HEK293 (cell line): ENCODE measurements around the gene CRMP1.
A peak's percentile ranks its signal among the peaks of the same experiment; 100 is the strongest.

Source experiments
- CTCF ChIA-PET: fragments of 350-600 bp; formaldehyde crosslinking; extraction: SDS; loops from one replicate; lab custom pipeline; 2021; ENCODE audit warnings: antibody characterized with exemption; lab: Yijun Ruan, JAX
- POLR2A ChIA-PET: fragments of 300-600 bp; formaldehyde crosslinking; extraction: SDS; loops from one replicate; lab custom pipeline; 2020; ENCODE audit warnings: antibody characterized with exemption, inconsistent platforms; lab: Yijun Ruan, JAX
- H3K27ac ChIP-seq: fragments of 200-500 bp; sonication (Bioruptor generic); 2 replicates; pipeline ENCODE4 v1.5.1; 2014; ENCODE audit warnings: low read depth, low read length, control low read depth, inconsistent platforms; ENCODE audit errors: extremely low read depth
- H3K36me3 ChIP-seq, 2 experiments: fragments of 200-500 bp in 1 of 2; sonication (Bioruptor generic) in 1 of 2; 1 replicate in 1 of 2; 2 replicates in 1 of 2; pipeline ENCODE4 v1.5.1; 2014 to 2017; ENCODE audit warnings: inconsistent platforms in 2 of 2, low read length in 2 of 2; ENCODE audit not compliant: control insufficient read depth in 2 of 2, insufficient read depth in 1 of 2
- H3K4me1 ChIP-seq: fragments of 200-500 bp; sonication (Bioruptor generic); 2 replicates; pipeline ENCODE4 v1.5.1; 2014; ENCODE audit warnings: mild to moderate bottlenecking, low read length, inconsistent platforms; ENCODE audit not compliant: control insufficient read depth, insufficient read depth
- H3K4me3 ChIP-seq: 2 replicates; pipeline ENCODE4 v1.5.1; 2011; ENCODE audit warnings: low read depth, mild to moderate bottlenecking, control low read depth, low read length, moderate library complexity
- H3K9me3 ChIP-seq: fragments of 200-500 bp; sonication (Bioruptor generic); 2 replicates; pipeline ENCODE4 v1.5.1; 2014; ENCODE audit warnings: low read depth, low read length, inconsistent platforms; ENCODE audit not compliant: control insufficient read depth, insufficient read depth
- ATF2 ChIP-seq: fragments of 450-650 bp; formaldehyde crosslinking; IDR thresholded peaks from 2 replicates; pipeline ENCODE4 v1.5.1; 2016; ENCODE audit warnings: missing biosample characterization, missing genetic modification characterization, low read depth
- BCL11B ChIP-seq: fragments of 450-650 bp; formaldehyde crosslinking; IDR thresholded peaks from 2 replicates; pipeline ENCODE4 v1.5.1; 2016; ENCODE audit warnings: low read depth, missing biosample characterization, missing genetic modification characterization
- GLIS1 ChIP-seq: fragments of 450-650 bp; formaldehyde crosslinking; IDR thresholded peaks from 2 replicates; pipeline ENCODE4 v1.5.1; 2016; ENCODE audit warnings: missing biosample characterization, missing genetic modification characterization
- HOXC10 ChIP-seq: sonication (generic); formaldehyde crosslinking; IDR thresholded peaks from 2 replicates; pipeline ENCODE4 v1.8.1; 2023; ENCODE audit warnings: mild to moderate bottlenecking, missing genetic modification reagents
- KLF17 ChIP-seq: fragments of 450-650 bp; formaldehyde crosslinking; IDR thresholded peaks from 2 replicates; pipeline ENCODE4 v1.5.1; 2016; ENCODE audit warnings: missing biosample characterization, missing genetic modification characterization
- PATZ1 ChIP-seq: fragments of 450-650 bp; formaldehyde crosslinking; IDR thresholded peaks from 2 replicates; pipeline ENCODE4 v1.5.1; 2016; ENCODE audit warnings: missing biosample characterization, missing genetic modification characterization
- SP2 ChIP-seq: fragments of 450-650 bp; formaldehyde crosslinking; IDR thresholded peaks from 2 replicates; pipeline ENCODE4 v1.5.1; 2016; ENCODE audit warnings: missing biosample characterization, missing genetic modification characterization
- TCF7L2 ChIP-seq: IDR thresholded peaks from 2 replicates; pipeline ENCODE4 v1.6.1; 2011; ENCODE audit warnings: low read depth, mild to moderate bottlenecking, inconsistent platforms, low read length, moderate library complexity, borderline replicate concordance
- ZBTB44 ChIP-seq: fragments of 450-650 bp; IDR thresholded peaks from 2 replicates; pipeline ENCODE4 v1.5.1; 2018; ENCODE audit warnings: missing biosample characterization, mild to moderate bottlenecking, missing genetic modification characterization
- ZFP3 ChIP-seq: fragments of 450-650 bp; formaldehyde crosslinking; IDR thresholded peaks from 2 replicates; pipeline ENCODE4 v1.5.1; 2016; ENCODE audit warnings: low read depth, missing biosample characterization, missing genetic modification characterization
- ZNF174 ChIP-seq: fragments of 450-650 bp; formaldehyde crosslinking; IDR thresholded peaks from 2 replicates; pipeline ENCODE4 v1.5.0; 2017; ENCODE audit warnings: missing biosample characterization, mild to moderate bottlenecking, missing genetic modification characterization
- ZNF19 ChIP-seq: fragments of 450-650 bp; formaldehyde crosslinking; IDR thresholded peaks from 2 replicates; pipeline ENCODE4; 2016; ENCODE audit warnings: missing biosample characterization, missing genetic modification characterization, low read depth
- ZNF211 ChIP-seq: fragments of 450-650 bp; formaldehyde crosslinking; IDR thresholded peaks from 2 replicates; pipeline ENCODE4 v1.5.1; 2016; ENCODE audit warnings: low read depth, missing biosample characterization, missing genetic modification characterization
- ZNF26 ChIP-seq: fragments of 450-650 bp; formaldehyde crosslinking; IDR thresholded peaks from 2 replicates; pipeline ENCODE4 v1.5.1; 2016; ENCODE audit warnings: missing biosample characterization, missing genetic modification characterization
- ZNF280C ChIP-seq: fragments of 450-650 bp; formaldehyde crosslinking; IDR thresholded peaks from 2 replicates; pipeline ENCODE4 v1.5.1; 2016; ENCODE audit warnings: missing biosample characterization, missing genetic modification characterization
- ZNF311 ChIP-seq: fragments of 450-650 bp; formaldehyde crosslinking; IDR thresholded peaks from 2 replicates; pipeline ENCODE4 v1.5.1; 2017; ENCODE audit warnings: missing biosample characterization, missing genetic modification characterization, borderline replicate concordance
- ZNF335 ChIP-seq: fragments of 450-650 bp; formaldehyde crosslinking; conservative IDR thresholded peaks from 2 replicates; pipeline ENCODE4 v1.5.1; 2016; ENCODE audit warnings: missing biosample characterization, missing genetic modification characterization
- ZNF48 ChIP-seq: fragments of 450-650 bp; formaldehyde crosslinking; IDR thresholded peaks from 2 replicates; pipeline ENCODE4 v1.5.1; 2016; ENCODE audit warnings: missing biosample characterization, missing genetic modification characterization
- ZNF513 ChIP-seq: fragments of 450-650 bp; IDR thresholded peaks from 2 replicates; pipeline ENCODE4 v1.5.1; 2018; ENCODE audit warnings: missing biosample characterization, missing genetic modification characterization
- ZNF530 ChIP-seq: fragments of 450-650 bp; formaldehyde crosslinking; IDR thresholded peaks from 2 replicates; pipeline ENCODE4 v1.5.1; 2016; ENCODE audit warnings: low read depth, missing biosample characterization, missing genetic modification characterization
- ZNF621 ChIP-seq: fragments of 450-650 bp; formaldehyde crosslinking; IDR thresholded peaks from 2 replicates; pipeline ENCODE4 v1.5.1; 2017; ENCODE audit warnings: missing biosample characterization, missing genetic modification characterization
- ZNF670 ChIP-seq: fragments of 450-650 bp; formaldehyde crosslinking; IDR thresholded peaks from 2 replicates; pipeline ENCODE4 v1.5.1; 2016; ENCODE audit warnings: missing biosample characterization, missing genetic modification characterization, low read depth
- ZNF677 ChIP-seq: fragments of 450-650 bp; IDR thresholded peaks from 2 replicates; pipeline ENCODE4 v1.5.0; 2018; ENCODE audit warnings: missing biosample characterization, mild to moderate bottlenecking, missing genetic modification characterization, moderate library complexity
- ZNF777 ChIP-seq: fragments of 450-650 bp; formaldehyde crosslinking; IDR thresholded peaks from 2 replicates; pipeline ENCODE4 v1.5.1; 2017; ENCODE audit warnings: missing biosample characterization, missing genetic modification characterization, borderline replicate concordance

Gene CRMP1

GRCh38 chr4:5891563-5892322 lies 1.1 kb downstream of the CRMP1 start (continued):
- TF ChIP-seq KLF17: no peak
- TF ChIP-seq ZNF777: no peak
- TF ChIP-seq ZNF211 (tag by site-specific recombination): no peak
- TF ChIP-seq ATF2 (tag by site-specific recombination): no peak
- no peak for TF ChIP-seq ZNF530 (tag by site-specific recombination)
- TF ChIP-seq ZNF280C (tag by site-specific recombination): no peak
- no peak for TF ChIP-seq ZNF26 (tag by site-specific recombination)
- no peak for TF ChIP-seq ZNF621

GRCh38 chr4:5890063-5890727 lies 2.7 kb downstream of the CRMP1 start:
- ChIA-PET POLR2A (no interaction called here), CTCF (no interaction called here)
- Histone ChIP-seq H3K4me1 (no peaks in the 10 kb centered on the region), H3K36me3 (no peaks in the 10 kb centered on the region), H3K27ac (no peak overlapping the region), H3K9me3 (no peaks in the 10 kb centered on the region), H3K4me3 (no peak overlapping the region)
- TF ChIP-seq ZFP3 (no peak), ZBTB44 (tag by site-specific recombination) (no peak), ZNF513 (tag by site-specific recombination) (no peak), PATZ1 (tag by site-specific recombination) (peak; percentile 22; the same call in 1 of the 2 replicates), SP2 (peak; percentile 77), ZNF311 (tag by site-specific recombination) (no peak), ZNF174 (tag by site-specific recombination) (no peak), HOXC10 (CRISPR knock-in tag) (no peak), BCL11B (tag by site-specific recombination) (no peak), ZNF530 (tag by site-specific recombination) (no peak), TCF7L2 (peak; percentile 41; the same call in 1 of the 2 replicates), GLIS1 (tag by site-specific recombination) (no peak), ZNF335 (tag by site-specific recombination) (peak; percentile 69), ZNF48 (tag by site-specific recombination) (no peak), ZNF677 (tag by site-specific recombination) (no peak), ZNF670 (tag by site-specific recombination) (no peak), ZNF19 (tag by site-specific recombination) (no peak)
